NCI-H1694 (cell line): Measurements from ENCODE around the gene ADD2.

ENCODE experiments used
- DNase-seq: peaks from one replicate; lab custom pipeline; 2025; lab: John Stamatoyannopoulos, UW

The ADD2 gene

DNA sequence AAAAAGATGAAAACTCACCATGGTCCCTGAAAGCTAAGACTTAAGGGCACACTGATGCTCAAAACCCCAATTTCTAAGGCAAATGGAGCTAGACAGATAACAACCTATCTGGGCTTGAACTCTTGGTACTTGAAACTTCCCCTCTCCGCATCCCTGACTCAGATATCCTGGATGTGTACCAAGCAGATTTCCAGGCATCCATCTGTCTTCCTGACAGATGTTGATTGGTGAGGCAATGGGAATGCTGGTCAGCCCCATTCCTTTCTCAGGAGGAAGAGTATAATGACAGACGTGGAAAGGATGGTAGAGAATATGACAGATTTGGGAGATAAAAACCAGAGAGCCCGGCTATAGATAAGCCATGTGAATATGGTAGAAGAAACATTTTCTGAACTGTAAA is 69.2 kb downstream of the ADD2 start:
- DNase-seq = no peak

DNA sequence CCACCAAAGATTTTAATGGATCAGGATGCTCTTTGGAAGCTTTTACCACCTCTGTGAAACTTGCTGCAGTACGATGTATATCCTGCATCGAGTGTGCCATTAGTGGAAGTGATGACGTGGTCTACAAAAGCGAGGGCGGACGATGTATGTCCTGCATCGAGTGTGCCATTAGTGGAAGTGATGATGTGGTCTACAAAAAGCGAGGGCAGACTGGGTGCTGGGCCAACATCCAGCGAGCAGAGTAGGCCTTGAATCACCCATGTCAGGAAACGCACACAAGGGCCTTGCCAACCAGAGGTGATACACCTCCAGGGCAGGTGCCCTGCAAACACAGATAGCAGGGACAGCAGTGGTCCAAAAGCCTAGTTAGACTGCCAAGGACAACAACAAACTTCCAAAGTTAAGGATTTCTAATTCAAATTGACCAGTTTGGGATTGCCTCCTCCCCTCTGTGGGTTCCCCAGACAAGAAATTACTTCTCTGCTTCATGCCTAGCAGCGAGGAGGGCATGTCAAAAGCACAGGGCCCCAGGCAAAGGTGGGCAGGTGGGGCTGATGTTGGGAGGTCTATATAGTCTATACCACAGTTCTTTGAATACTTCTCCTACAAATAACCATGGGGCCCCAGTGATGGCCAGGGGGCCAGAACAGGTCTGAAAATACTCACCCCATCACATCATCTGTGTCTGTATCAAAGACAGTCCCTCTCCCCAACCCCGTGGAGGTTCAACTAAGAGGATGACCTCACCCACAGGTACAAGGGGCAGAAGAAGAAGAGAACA is 70.2 kb downstream of the ADD2 start:
- DNase-seq = no peak

DNA sequence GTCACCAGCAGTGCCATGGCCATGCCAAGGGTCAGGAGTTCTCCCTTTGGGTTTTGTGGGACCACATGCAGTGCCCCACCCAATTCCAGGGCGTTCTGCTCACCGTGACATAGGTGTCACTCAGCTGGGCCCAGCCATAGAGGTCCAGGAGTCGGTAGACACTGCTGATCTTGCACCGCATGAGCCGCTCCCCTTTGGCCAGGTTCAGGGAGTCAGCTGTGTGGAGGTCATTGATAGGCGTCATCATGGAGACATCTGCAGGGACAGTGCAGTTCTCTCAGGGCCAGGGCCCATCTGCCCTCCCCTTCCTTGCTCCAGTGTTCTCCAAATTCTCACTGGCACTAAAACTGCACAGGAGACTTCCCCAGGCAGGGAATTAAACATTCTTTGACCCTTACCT is 71.9 kb downstream of the ADD2 start:
- no peak for DNase-seq

DNA sequence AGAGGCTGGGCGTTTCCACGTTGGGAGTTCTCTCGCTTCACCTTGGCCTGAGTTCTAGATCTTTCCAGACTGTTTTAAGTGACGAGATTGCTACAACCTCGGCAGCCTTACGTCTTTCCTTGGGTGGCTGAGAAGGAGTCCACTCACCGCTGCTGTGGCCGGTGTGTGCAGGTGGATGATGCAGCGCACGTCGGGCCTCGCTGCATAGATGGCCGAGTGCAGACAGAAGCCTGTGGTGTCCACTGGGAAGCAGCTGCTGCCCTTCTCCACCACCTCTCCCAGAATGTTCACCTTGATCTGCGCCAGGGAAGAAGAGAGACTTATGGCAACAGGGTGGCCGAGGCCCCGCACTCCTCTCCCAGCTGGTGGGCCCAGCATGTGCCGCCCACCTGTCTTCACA is 75.7 kb downstream of the ADD2 start:
- DNase-seq = no peak

DNA sequence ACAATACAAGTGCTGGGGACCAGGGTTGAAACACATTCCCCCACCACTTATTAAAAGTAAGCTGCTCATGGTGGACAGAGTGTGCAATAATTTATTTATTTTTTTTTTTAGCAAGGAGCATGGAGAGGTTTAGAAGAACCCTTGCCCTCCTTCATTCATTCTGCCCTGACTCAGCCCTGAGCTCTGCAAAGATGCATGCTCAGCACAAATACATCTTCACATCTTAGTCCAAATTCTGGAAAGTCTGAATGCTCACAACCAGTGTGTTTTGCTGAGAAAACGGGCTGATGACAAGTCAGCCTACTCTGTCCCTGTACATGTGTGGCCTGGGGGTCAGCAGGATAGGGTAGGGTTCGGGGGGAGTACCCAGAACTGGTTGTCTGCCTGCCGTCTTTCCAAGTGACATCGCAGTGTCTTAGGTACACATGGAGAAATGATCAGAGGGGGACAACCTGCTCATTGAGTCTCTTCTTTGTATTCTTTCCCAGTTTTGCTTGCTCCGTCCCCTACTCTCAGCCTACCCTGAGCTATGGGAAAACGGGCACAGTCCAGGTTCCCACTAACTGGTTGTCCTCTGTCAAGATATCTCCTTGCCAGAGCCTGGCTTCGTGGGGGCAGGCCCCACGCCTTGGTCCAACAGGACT is 76.4 kb downstream of the ADD2 start:
- no peak for DNase-seq

DNA sequence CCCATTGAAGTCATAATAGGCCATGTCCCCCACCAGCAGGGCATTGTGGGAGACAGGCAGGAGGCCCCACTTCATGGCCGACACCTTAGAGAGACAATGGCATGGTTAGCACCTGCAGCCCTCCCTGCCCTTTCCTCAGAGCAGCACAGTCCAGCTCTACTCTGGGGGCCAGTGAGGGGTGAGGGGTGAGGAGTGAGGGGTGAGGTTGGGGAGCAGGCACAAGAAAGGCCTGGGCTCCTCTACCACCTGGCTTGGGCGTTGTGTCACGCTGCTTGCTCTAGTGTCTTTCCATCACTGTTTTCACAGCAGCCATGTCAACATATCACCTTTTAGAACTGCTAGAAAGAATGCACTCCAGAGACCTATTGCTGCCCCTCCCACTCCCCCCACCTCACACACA is 77.2 kb downstream of the ADD2 start:
- DNase-seq = no peak

DNA sequence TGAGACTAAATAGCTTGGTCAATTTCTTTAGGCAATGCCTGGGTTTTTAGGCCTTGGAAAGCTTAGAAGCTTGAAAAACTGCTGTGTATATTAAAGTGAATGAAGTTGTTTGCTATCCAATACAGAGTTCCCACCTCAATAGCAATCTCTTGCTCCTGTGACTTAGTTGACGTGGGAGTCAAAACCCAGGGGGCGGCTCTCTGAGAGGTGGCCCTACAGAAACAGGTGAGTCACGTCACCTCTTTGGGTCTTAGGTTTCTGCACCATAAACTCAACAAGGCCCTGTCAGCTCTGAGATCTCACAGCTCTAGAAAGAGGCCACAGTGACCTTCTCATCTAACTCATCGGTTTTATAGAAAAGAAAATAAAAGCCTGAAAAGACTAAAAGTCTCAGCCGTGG is 79.6 kb downstream of the ADD2 start:
- DNase-seq = no peak

DNA sequence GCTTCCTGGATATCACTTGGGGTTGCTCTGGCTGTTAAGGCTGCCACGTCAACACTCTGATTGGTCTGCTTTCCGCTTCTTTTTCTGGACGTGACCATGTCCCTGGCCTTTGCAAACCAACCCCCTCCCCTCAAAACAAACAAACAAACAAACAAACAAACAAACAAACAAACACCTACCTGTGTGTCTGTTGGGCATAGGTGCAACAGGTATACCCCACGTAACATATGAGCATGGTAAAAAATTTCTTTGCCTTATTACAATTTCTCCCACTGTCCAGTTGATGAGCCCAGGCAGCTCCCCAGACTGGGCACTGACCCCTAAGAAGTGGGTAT is 80.6 kb downstream of the ADD2 start:
- DNase-seq = no peak

DNA sequence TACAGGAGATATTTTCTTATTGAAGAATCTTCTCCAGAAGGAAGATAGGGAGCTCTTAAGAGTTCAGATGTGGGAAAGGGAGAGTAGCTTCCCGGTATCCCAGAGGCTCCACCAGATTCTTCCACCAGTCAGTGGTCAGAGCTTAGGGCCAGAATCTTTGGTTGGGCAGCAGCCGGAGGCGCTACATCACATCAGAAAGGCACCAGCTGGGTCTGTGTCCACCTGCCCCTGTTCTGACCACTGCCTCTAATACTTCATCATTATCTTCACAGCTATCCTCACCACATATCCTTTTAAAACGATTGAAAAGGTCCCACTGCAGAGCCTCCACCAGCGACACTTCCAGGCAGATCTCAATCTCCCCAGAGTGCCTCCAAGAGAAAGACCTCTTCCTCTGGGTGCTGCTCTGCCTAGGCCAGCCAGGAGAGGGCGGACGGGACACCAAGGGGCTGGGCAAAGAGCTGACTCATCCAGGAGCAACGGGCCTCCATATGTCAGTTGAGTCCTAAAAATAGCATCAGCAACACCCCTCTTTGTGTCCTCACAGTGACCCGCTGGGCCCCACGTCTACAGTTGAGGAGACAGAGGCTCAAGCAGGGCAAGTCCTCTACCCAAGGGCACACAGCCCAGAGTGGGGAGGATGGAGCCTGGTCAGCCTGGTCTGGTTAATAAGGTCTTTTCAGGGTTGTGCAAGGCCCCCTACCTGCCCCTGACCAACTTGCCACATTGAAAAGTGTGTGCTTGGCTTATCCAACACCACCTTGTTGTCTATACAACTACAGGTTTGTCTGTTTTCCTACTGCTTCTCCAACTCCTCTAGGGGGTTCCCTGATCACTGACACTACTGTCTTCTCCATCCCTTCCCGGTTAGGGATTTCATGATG is 81.2 kb downstream of the ADD2 start:
- peak; percentile 91 for DNase-seq

DNA sequence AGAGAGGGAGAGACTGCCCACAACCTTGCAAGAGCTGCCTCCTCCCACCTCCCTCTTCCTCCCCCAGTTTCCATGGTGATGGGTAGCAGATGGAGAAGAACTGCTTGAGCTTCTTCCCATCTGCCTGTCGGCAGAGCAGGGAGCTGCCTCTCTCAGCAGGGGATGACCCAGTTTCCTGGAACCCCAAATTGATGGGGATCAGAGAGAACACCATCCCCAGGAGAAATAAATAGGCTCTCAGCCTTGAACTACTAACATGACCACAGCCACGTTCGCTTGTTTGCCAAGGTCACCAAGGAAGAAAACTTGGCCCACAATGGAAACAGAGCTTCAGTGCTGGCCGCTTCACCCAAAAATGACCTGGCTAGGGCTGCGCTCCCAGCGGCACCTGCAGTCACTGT is 82.2 kb downstream of the ADD2 start:
- DNase-seq = peak; percentile 81

DNA sequence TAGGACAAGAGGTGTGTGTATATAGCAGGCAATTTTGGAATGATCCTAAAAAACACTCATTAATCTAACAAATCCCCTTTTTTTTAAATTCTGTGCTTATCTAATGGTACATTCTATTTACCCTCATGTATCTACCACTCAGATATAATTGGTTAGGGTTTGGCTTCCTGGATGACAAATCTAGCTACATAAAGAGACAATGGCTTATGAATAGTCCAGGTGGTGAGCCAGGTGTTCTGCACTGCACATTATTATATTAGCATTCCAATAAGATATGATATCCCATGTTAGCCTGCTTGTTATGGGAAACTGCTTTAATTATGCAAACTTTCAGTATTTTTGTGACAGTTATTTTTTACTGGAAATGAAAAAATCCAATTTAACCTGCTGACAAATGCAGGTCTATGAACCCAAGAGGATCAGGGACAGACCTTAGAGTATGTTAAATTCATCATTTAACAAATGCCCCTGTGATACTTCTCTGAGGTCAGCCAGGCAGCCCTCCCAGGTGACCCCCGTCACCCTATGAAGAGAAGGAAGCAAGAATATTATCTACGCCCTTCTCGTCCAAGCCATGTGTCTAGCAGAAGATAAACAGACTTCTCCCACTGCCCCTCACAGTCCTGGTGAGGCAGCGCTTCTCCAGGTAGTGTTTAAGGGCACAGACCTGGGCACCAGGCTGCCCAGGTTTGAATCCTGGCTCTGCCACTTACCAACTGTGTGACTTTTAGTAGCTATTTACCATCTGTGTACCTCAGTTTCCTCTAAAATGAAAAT is 83.0 kb downstream of the ADD2 start:
- DNase-seq = no peak

DNA sequence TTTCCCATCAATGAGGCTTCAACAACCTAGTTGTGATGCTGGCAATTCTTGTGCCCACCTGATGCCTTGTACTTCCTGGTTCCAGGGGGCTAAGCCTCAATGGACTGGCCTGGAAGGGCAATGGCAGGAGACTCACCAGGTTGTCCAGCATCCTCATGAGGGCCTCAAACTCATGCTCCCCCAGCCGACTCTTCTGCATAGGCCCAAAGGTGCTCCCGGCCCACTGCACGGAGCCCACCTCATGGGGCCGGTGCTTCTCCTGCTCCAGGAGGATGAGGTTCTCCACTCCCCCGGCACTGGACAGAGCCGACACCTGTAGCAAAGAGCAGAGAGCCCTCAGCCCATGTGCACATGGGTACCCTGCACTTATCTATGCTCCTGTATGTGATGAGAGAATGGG is 84.5 kb downstream of the ADD2 start:
- DNase-seq = no peak

DNA sequence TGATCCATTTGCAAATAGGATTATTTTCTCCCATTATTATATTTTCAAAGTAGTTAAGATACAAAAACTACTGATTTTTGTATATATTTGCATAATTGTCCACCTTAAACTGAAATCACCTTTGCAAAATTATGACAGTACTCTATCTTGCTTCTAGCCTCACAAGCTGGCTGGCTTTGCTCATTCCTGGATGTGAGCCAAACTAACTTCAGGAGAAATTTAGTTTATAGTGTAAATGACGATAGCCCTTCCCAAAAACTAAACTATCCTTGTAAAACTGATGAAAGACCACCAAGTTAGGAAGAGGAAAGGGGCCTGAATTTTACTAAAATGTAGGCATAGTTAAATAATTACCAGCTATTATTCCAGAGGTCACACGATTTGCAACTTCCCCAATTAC is 87.3 kb downstream of the ADD2 start:
- no peak for DNase-seq

DNA sequence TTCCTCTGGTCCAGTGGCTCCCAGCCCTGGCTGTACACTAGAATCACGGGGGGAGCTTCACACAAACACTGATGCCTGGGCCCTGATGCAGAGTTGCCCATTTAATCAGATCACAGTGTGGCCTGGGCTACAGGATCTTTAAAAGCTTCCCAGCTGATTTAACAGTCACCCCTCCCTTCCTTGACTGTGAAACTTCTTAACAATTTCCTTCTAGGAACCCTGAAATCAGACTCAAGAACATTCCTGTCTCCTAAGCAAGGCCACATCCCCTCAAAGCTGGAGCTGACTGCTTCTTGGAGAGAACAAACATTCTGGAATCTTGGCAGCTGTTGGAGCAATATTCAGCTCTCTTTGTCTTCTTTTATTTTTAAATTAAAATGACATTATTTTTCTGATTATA is 88.7 kb downstream of the ADD2 start:
- no peak for DNase-seq

DNA sequence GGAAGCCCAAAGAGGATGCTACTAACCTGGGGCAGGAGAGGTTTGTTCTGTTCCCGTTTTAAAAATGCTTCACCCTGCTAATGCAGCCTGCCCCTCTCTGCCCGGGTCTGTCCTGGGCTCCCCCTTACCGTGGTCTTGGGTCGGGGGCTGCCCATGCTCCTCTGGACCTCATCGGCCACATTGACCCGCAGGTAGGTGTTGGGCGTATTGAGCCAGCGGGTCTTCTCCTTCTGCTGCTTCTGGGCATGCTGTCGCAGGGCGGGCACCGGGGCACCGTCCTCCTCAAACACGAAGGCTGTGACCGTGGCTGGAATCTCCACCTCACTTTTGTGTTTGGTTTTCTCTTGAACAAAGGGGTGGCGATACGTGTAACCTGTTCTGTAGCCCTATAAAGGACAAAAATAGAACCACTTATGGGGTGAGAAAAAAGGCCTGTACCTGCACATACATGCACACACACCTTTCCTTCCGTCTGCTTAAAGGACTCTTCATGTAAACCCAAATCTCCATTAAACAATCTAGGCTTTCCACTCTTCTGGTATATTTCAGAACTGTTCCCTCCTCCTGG is 89.3 kb downstream of the ADD2 start:
- DNase-seq = no peak

DNA sequence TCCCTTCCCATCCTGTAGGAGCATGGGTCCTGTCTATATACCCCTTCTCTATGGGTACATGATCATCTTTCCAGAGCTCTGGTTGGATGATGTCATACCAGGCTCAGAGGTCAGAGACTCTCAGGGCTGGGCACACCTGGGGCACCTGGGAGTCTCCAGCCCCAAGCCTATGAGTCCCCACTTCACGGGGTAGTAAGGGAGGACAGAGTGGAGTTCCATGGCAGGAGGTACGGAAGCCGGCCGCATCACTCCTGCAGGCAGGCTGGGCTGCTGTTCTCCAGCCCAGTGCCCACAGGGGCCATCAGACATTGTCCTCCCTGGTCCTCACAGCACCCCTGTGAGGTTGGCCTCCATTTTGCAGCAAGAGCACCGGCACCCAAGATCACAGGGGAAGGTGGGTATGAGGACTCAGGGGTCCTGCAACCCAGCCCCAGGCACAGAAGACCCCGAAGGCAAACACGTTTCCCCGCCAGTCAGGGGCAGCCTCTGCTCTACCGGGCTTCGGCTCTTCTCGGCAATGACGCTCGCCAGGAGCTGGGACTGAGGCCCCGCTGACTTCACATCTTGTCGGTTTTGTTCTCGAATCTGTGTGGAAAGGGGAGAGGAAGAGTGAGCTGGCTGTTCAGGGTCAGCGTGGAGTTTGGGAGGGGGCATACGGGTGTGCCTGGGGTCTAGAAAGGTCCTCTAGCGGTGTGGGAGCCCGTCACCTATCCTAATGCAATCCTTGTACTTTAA is 91.5 kb downstream of the ADD2 start:
- DNase-seq = no peak

DNA sequence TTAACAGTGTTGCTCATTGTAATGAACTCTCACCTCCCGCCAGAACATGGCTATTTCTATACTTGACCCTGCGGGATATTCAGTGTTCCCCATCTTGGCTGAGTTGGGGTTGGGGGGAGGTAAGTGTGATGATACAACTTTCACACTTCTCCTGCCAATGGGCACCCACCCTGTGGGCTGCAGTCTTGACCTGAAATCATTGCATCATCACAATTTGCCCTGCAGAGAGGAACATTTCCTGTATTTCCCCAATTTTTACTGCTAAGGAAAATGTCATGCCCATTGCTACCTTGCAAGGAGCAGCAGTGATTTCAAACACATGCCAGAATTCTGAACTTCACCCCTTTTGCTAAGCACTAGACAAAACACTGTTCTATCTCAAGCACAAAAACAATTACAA is 92.1 kb downstream of the ADD2 start:
- no peak for DNase-seq

DNA sequence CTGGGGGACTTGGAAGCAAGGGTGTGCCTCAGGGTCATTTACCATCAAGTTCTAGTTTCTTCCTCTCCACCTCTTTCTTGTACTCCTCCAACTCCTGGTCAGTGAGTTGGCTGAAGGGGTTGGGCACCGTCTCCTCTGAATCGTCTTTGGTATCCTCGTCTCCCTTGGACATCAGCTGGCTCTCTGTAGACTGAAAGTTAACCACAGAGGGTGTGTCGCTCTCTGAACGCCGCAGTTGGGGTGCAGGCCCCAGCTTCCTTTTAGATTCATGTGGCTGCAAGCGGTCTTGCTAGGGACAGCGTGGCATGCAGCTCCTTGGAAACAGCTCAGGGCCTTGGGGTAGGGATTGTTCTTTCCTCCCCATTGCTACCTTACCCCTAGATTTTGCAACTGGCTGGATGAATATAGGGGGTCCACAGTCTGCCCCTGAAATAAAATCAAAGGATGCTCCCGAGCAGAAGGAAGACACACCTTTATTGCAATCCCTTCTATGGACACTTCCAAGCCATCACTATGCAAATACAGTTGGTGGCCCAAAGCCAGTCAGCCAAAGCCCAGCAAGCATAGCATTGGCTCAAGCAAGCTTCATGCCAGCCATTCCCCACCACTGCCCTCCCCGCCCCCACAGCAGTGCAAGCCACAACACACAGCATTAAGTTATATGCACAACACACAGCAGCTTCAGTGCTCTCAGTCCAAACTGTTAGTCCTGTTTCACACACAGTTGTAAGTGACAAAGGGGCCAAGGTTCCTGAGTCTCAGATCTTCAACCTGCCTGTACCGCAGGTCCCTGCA is 93.2 kb downstream of the ADD2 start:
- no peak for DNase-seq

DNA sequence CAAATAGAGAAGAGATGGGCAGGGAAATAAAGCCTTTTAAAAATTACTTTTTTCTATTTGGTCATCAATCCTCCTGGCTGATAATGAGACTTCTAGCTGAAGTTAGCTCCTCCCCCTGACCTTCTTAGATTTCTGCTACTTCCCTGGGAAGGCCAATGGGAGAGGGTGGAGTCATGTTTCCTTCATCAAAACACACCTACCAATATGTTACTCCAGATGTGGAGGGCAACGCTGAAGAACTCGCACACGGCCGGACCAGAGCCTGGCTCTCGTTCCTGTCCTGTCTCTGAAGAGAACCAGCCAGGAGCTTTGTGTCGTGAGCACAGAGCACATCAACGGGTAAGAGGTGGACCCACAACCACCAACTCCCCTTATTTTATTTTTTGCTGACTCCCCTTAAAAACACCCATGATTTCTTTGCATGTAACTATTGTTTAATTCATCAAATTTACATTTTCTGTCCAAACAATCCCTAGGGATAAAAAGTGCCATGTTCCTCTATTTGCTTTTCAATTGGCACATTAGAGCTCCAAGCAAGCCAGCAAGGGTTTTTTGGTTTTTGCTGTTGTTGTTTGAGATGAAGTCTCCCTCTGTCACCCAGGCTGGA is 94.9 kb downstream of the ADD2 start:
- DNase-seq = no peak

DNA sequence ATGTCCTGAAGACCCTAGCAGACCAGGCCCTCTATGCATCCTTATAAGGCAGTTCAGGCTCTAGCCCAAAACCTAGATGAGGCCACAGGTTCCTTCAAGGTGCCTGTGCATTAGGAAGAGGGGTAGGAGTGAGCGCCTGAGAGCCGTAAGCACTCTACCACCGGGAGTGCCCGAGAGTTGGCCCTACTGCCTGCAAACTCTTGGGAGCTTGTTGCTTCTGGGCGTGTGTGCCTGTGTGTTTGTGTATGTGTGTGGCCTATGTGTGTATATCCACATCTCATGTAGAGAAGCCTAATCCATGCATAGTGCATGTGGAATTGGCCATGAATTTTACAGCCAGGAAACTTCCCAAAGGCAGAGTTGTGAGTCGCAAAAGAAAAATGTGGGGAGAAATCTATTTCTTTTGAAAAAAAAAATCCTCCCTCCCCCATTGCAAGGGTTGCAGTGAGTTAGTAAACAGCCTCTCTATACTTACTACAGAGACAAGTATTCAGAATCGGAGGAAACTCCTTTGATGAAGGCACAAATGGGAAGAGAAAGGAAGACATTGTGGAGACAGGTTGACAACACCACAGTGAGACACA is 96.8 kb downstream of the ADD2 start:
- no peak for DNase-seq
